BJ (cell line): ENCODE measurements around the gene FAM13C. TPM values are rescaled to one million over a fixed set of nuclear protein-coding genes. Genes with fewer than 3 reads are reported as not detected.

Experiments
- CTCF ChIA-PET: fragments of 350-600 bp; formaldehyde crosslinking; extraction: SDS; loops from one replicate; lab custom pipeline; 2021; ENCODE audit warnings: antibody characterized with exemption, inconsistent platforms; lab: Yijun Ruan, JAX
- POLR2A ChIA-PET: fragments of 300-600 bp; sonication (Branson Sonifier 250); formaldehyde crosslinking; extraction: SDS; loops from one replicate; lab custom pipeline; 2021; ENCODE audit warnings: antibody characterized with exemption; lab: Charles Lee
- DNase-seq: peaks from one replicate; pipeline ENCODE4 v3.0.0-alpha.2; 2011; ENCODE audit warnings: low read depth
- H3K27me3 ChIP-seq: 2 replicates; pipeline ENCODE4 v1.6.0; 2011; ENCODE audit warnings: low read length; ENCODE audit not compliant: control insufficient read depth, insufficient read depth
- H3K36me3 ChIP-seq: 2 replicates; pipeline ENCODE4 v1.5.1; 2011; ENCODE audit warnings: low read length; ENCODE audit not compliant: control insufficient read depth, insufficient read depth
- H3K4me3 ChIP-seq: 2 replicates; pipeline ENCODE4 v1.5.1; 2011; ENCODE audit warnings: low read depth, mild to moderate bottlenecking, control low read depth, low read length
- polyA plus RNA-seq: library from polyadenylated mRNA; depleted of rRNA; stranded (reverse); fragments of >200 nt; gene quantifications from 2 replicates; pipeline ENCODE4 v1.2.3, GENCODE V29; 2011
- TF ChIP-seq, protein P1 (sequence below): IDR thresholded peaks from 2 replicates; pipeline ENCODE4 v1.5.1; 2011; ENCODE audit warnings: low read depth, mild to moderate bottlenecking, control low read depth, inconsistent platforms, low read length, moderate library complexity; ENCODE audit not compliant: insufficient read depth

Gene FAM13C
- polyA plus RNA-seq, 1 experiment: not detected

DNA sequence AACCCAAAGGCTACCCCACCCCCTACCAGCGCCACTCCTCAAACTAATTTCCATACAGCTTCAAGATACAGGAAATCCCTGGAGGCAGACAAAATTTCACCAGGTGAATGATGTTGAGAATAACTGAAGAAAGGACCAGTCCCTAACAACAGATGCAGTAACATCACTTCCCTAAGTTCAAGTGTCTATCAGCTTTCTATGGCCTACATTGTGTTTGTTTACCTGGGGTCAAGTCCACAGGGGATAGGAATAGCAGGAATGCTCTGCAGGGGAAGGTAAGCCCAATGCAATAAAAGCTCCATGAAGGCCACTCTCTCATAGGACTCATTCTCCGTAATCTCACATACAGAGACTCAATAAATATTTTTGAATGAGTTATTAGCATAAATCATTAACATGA, 26.9 kb downstream of the FAM13C start:
- POLR2A ChIA-PET: no interaction called here
- DNase-seq: no peak
- no peaks in the 10 kb centered on the region for H3K27me3 ChIP-seq
- H3K4me3 ChIP-seq: no peak overlapping the region
- no peaks in the 10 kb centered on the region for H3K36me3 ChIP-seq
- TF ChIP-seq, protein P1, sequence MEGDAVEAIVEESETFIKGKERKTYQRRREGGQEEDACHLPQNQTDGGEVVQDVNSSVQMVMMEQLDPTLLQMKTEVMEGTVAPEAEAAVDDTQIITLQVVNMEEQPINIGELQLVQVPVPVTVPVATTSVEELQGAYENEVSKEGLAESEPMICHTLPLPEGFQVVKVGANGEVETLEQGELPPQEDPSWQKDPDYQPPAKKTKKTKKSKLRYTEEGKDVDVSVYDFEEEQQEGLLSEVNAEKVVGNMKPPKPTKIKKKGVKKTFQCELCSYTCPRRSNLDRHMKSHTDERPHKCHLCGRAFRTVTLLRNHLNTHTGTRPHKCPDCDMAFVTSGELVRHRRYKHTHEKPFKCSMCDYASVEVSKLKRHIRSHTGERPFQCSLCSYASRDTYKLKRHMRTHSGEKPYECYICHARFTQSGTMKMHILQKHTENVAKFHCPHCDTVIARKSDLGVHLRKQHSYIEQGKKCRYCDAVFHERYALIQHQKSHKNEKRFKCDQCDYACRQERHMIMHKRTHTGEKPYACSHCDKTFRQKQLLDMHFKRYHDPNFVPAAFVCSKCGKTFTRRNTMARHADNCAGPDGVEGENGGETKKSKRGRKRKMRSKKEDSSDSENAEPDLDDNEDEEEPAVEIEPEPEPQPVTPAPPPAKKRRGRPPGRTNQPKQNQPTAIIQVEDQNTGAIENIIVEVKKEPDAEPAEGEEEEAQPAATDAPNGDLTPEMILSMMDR: no peak
- CTCF ChIA-PET: interaction anchor here (0.6 kb wide), 1 partner anchor 65 kb away, joined by 3 read pairs; no protein-coding TSS in a partner anchor

DNA sequence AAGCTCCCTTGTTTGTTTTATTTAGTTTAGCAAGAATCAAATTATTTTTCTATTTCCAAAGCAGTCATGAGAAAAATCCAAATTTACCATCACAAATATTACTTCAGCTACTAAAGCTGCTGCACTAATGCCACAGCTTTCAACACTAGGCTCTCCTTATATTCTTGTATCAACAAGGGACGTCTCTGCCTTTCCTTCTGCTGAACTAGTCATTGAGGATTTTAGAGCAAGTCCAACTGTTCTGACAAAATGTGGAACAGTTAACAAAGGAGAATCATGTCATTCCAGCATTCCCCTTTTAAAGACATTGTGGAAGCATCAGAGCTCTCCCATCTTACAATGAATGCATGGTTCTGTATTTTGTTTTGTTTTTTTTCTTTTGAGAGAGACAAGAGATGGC, 28.6 kb downstream of the FAM13C start:
- Histone ChIP-seq H3K27me3 (no peaks in the 10 kb centered on the region), H3K36me3 (no peaks in the 10 kb centered on the region), H3K4me3 (no peak overlapping the region)
- CTCF ChIA-PET: interaction anchor here (0.7 kb wide), 1 partner anchor 33 kb away, joined by 3 read pairs; no protein-coding TSS in a partner anchor
- no peak for DNase-seq
- POLR2A ChIA-PET: no interaction called here
- TF ChIP-seq, protein P1: no peak

DNA sequence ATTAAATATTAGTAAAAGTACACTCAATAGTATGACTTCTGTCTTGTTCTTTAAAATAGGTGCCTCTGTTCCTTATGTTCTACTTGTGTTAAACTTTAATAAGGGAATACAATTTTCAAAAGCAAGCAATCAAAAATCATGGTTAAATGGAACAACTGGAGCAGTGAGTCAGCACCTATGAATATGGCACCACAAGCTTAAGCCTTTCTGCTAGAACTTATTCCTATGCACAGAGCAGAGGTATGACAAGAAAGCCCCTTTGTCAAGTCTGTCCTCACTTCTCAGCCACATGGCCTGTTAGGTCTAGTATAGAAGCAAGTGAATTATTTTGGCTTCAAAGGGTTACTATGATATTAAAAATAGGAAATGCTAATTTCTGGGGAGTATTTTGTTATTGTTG, 29.8 kb downstream of the FAM13C start:
- Histone ChIP-seq H3K27me3 (no peaks in the 10 kb centered on the region), H3K4me3 (no peak overlapping the region), H3K36me3 (no peaks in the 10 kb centered on the region)
- TF ChIP-seq, protein P1: no peak
- POLR2A ChIA-PET: no interaction called here
- CTCF ChIA-PET: no interaction called here
- DNase-seq: no peak

DNA sequence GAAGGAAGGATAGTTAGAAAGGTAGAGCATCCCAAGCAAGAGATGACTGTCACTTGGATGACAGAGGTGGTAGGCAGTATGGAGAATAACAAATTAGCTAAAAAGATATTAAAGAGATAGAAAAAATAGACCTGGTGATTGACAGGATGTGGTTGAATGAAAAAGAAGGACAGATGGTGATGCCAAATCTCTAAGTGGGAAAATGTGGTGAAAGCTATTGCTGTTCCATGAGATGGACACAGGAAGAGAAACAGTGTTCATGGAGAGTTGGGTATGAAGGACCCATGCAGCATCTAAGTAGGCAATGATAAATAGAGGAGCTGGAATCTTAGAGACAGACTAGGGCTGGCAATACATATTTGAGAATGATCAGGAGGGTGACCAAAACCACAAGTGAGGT, 30.7 kb downstream of the FAM13C start:
- TF ChIP-seq, protein P1: no peak
- DNase-seq: no peak
- H3K4me3 ChIP-seq: no peak overlapping the region
- no peaks in the 10 kb centered on the region for H3K27me3 ChIP-seq
- ChIA-PET POLR2A (no interaction called here), CTCF (no interaction called here)
- no peaks in the 10 kb centered on the region for H3K36me3 ChIP-seq

DNA sequence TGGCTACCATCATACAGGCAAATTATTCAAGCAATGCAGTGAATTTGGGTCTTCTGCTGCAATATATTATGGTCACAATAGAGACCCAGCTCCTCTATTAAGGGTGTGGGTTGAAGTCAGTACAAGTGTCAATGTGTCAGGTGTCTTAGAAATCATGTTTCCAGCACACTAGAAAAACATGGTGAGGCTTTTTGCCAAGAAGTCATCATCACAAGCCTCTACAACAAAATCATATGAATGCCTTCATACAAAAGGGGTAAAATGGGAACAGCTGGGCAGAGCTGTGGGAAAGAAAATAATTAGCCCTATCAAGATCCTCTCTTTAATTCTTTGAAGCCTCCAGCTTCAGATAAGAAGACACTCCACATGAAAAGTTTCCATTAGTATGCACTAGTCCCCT, 37.2 kb downstream of the FAM13C start:
- TF ChIP-seq, protein P1: no peak
- CTCF ChIA-PET: no interaction called here
- no peak for DNase-seq
- Histone ChIP-seq H3K27me3 (no peaks in the 10 kb centered on the region), H3K36me3 (no peaks in the 10 kb centered on the region), H3K4me3 (no peak overlapping the region)
- POLR2A ChIA-PET: no interaction called here
